GM13977 (cell line): Measurements from ENCODE around the gene CSTF1.
A peak's percentile ranks its signal among the peaks of the same experiment; 100 is the strongest.

Experiments
- DNase-seq: peaks from one replicate; pipeline ENCODE4 v3.0.0; 2012; ENCODE audit warnings: low spot score
- in situ Hi-C: fragments of 300-500 bp; cut with MboI; formaldehyde crosslinking; loops from one replicate; pipeline ENCODE4 v1.12.0; 2022; ENCODE audit warnings: low sequenced_read_pairs, low pct_unique_long_range_greater_than_20kb, mixed read lengths, inconsistent platforms; ENCODE audit not compliant: unreplicated experiment
- TF ChIP-seq, protein P1 (sequence below): IDR thresholded peaks from 2 replicates; pipeline ENCODE4 v1.5.1; 2012; ENCODE audit warnings: mild to moderate bottlenecking, control low read depth; ENCODE audit not compliant: insufficient read depth; ENCODE audit errors: extremely low read depth, missing control alignments

Gene CSTF1

DNA sequence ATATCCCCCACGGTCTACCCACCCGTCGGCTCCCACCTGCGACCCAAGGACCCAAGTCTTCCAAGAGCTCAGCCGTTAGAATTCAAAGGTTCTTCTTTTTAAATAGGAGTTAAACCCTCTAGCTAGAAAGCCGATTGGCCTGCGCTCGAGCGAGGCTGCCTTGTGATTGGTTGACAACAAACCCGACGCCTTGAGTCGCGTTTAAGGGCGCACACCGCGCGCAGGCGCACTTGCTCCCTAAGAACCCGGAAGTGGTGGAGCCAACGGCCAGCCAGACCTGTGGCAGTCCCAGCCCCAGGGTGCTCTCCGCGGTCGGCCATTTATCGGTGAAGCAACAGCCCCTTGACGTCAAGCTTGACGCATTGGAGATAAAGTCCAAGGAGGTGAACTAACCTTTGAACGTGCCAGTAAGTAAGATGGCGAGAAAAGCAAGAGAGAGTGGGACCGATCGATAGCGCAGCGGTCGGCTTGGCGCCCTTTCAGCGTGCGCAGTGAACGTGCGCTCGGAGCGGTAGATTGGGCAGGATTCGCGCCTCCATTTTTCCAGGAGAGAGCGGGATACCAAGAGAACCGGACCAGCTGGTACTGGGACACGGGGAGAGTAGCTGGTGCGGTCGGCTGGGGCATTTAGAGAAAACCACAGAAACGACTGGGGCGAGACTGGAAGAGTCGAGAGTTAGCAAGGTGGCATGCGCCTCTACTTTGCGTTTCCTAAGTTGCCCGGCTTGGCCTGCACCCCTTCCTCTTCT, at the start of gene CSTF1, which contains the start of gene AURKA:
Gene CSTF1, plus strand, starts transcription at position 514 of the 749 bp plus-strand sequence. CDS start 2,908 bp downstream, outside the sequence.
Gene AURKA, minus strand, starts transcription at position 84 of the 749 bp plus-strand sequence. CDS start 4,018 bp downstream, outside the sequence.
- TF ChIP-seq, protein P1, sequence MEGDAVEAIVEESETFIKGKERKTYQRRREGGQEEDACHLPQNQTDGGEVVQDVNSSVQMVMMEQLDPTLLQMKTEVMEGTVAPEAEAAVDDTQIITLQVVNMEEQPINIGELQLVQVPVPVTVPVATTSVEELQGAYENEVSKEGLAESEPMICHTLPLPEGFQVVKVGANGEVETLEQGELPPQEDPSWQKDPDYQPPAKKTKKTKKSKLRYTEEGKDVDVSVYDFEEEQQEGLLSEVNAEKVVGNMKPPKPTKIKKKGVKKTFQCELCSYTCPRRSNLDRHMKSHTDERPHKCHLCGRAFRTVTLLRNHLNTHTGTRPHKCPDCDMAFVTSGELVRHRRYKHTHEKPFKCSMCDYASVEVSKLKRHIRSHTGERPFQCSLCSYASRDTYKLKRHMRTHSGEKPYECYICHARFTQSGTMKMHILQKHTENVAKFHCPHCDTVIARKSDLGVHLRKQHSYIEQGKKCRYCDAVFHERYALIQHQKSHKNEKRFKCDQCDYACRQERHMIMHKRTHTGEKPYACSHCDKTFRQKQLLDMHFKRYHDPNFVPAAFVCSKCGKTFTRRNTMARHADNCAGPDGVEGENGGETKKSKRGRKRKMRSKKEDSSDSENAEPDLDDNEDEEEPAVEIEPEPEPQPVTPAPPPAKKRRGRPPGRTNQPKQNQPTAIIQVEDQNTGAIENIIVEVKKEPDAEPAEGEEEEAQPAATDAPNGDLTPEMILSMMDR = no peak
- DNase-seq = peak; percentile 98
- in situ Hi-C loops = no loop called here

DNA sequence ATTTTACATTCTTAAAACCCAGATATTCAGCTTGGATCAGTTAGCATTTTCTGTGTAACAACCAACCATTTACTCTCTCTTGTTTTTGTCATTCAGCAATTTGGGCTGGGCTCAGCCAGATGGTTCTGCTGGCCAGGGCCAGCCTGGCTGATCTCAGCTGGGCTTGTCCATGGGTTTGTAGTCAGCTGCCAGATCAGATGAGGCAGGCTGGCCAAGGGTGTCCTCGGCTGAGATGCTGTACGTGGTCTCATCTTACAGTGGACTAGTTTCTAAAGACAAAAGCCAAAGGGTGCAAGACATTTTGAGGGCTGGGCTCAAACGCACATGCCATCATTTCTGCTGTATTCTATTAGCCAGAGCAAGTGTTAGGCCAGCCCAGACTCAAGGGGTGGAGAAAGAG, 49.7 kb upstream of the CSTF1 start:
- in situ Hi-C loops = loop anchor here (25.0 kb wide), 1 partner anchor 1680 kb away; no protein-coding TSS in a partner anchor
- no peak for DNase-seq
- TF ChIP-seq, protein P1 = no peak

DNA sequence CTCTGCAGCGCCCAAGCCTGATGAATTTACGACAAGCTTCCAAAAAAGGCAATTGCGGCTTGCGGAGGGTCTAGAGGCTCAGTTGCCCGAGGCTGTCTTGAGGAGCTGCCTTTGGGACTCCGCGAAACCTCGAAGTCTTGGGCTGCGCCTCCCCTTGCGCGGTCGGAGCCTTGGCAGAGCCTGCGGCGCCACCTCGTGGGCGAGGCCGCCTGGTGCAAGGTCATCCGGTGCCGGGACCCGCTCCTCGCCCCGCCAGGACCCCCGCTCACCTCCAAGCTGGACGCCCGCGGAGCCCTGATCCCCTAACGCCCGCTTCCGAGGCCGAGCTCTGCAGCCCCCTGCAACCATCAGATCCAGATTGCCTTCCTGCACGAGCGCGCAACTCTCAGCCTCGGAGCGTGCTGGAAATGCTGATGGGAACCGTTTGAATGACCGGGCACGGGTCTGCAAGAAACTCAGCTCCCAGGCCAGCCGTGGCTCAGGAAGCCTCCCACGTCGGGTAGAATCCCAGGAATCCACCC, 48.5 kb upstream of the CSTF1 start:
- TF ChIP-seq, protein P1 = peak; percentile 92
- DNase-seq = peak; percentile 76
- in situ Hi-C loops = loop anchor here (25.0 kb wide), 1 partner anchor 1682 kb away; no protein-coding TSS in a partner anchor

DNA sequence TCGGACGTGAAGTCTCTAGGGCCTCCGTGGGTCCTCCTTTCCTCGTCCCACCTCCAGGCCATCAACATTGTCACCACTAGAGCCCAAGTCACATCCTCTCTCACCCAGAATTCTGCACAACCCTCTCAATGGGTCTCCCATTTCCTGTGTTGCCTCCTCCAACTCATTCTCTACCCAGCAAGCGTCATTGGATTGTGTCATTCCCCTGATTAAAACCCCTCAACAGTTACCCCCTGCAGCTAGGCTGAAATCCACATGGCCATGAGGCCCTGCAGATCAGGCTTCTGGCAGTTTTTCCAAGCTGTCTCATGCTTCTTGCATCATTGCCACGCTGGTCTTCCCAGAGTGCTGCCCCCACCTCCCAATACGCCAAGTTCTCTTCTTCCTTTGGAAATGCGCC, 46.5 kb upstream of the CSTF1 start:
- no peak for DNase-seq
- TF ChIP-seq, protein P1 = no peak
- in situ Hi-C loops = loop anchor here (25.0 kb wide), 1 partner anchor 1684 kb away; no protein-coding TSS in a partner anchor

DNA sequence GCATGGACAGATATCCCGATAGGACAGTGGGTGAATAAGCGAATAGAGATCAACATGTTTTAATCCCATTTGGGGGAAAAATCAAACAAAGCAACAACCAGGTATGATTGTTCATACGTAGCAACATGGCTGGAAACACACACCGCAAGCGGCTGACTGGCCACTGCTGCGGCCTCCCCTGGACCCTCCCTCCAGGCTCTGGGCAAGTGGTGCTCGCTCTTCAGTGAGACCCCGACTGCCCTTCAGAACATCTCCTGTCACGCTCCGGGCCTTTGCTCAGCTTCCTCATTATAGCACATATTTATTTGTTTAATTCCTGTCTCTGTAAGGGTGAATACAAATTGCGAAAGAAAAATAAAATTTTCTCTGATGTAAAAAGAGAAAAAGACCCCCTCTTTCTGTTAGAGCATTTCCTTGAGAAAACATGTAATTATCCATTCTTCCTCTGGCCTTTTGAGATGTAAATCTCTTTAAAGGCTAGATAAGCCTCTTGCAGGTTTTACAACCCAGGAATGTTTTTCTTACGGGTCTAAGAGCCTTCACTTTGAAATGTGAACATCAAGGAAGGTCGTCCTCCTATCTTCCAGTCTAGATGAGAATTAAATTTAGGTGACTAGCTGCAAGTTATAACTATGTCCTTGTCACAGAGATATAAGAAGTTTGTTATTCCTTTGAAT, 44.7 kb upstream of the CSTF1 start:
- TF ChIP-seq, protein P1 = no peak
- in situ Hi-C loops = loop anchor here (25.0 kb wide), 1 partner anchor 1685 kb away; no protein-coding TSS in a partner anchor
- DNase-seq = no peak

DNA sequence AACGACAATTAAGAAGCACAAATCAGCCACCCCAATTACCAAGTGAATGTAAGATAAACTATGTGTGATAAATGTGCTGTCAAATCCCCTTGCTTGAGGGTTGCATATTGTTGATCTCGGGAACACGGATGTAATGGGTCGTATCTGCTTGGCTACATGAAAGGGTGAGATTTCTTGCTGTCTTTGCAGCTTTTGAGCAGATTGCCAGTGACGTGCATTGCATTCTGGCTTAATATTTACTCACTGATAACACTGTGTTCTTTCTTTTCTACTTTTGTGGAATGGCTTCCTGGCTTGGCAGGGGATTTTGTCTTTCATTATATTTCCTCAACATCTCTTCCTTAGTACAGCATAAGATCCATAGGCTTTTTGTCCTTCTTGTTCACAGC, 44.1 kb upstream of the CSTF1 start:
- in situ Hi-C loops = loop anchor here (25.0 kb wide), 1 partner anchor 1686 kb away; no protein-coding TSS in a partner anchor
- TF ChIP-seq, protein P1 = no peak
- no peak for DNase-seq
